Mesodermal cell (in vitro differentiated cells): ENCODE results near the gene NTN1. TPM values are rescaled to one million over a fixed set of nuclear protein-coding genes. Genes with fewer than 3 reads are reported as not detected.
"Not testable (repeated sequence)": the region's sequence is repeated elsewhere in the genome, so short reads cannot be mapped to it uniquely, and the experiment has no call there.

Experiments used
- H3K27ac ChIP-seq: 2 replicates; pipeline ENCODE4 v1.7.0; 2013; ENCODE audit warnings: mild to moderate bottlenecking, low read depth, low read length, moderate library complexity; ENCODE audit not compliant: severe bottlenecking
- H3K36me3 ChIP-seq: 2 replicates; pipeline ENCODE4 v1.7.1; 2013; ENCODE audit warnings: mild to moderate bottlenecking, low read length, moderate library complexity; ENCODE audit not compliant: control insufficient read depth, insufficient read depth
- H3K4me1 ChIP-seq: one replicate; pipeline ENCODE4 v1.7.1; 2013; ENCODE audit warnings: mild to moderate bottlenecking, low read length; ENCODE audit not compliant: insufficient read depth, control insufficient read depth, poor library complexity, severe bottlenecking
- H3K4me3 ChIP-seq: 2 replicates; pipeline ENCODE4 v1.7.0; 2013; ENCODE audit warnings: low read length, control low read depth, mild to moderate bottlenecking; ENCODE audit not compliant: insufficient read depth, poor library complexity, severe bottlenecking; ENCODE audit errors: extremely low read depth
- H3K9me3 ChIP-seq: 2 replicates; pipeline ENCODE4 v1.7.1; 2013; ENCODE audit warnings: mild to moderate bottlenecking, low read length, moderate library complexity; ENCODE audit not compliant: control insufficient read depth
- WGBS, 2 experiments: methylation state at CpG; one replicate each; pipeline ENCODE4 v1.1.5; 2013; ENCODE audit warnings: missing lambda C conversion rate in 2 of 2; ENCODE audit not compliant: insufficient coverage in 2 of 2; 5-methylcytosine and 5-hydroxymethylcytosine counted together
- polyA plus RNA-seq, 2 experiments: library from polyadenylated mRNA; stranded (reverse); fragments of 50-300 nt; gene quantifications; one replicate each; pipeline ENCODE4 v1.2.3, GENCODE V29; 2013

Gene NTN1
- 0.59 TPM for polyA plus RNA-seq (2013, experiment 1 of 2)
- polyA plus RNA-seq (2013, experiment 2 of 2): 0.30 TPM

DNA sequence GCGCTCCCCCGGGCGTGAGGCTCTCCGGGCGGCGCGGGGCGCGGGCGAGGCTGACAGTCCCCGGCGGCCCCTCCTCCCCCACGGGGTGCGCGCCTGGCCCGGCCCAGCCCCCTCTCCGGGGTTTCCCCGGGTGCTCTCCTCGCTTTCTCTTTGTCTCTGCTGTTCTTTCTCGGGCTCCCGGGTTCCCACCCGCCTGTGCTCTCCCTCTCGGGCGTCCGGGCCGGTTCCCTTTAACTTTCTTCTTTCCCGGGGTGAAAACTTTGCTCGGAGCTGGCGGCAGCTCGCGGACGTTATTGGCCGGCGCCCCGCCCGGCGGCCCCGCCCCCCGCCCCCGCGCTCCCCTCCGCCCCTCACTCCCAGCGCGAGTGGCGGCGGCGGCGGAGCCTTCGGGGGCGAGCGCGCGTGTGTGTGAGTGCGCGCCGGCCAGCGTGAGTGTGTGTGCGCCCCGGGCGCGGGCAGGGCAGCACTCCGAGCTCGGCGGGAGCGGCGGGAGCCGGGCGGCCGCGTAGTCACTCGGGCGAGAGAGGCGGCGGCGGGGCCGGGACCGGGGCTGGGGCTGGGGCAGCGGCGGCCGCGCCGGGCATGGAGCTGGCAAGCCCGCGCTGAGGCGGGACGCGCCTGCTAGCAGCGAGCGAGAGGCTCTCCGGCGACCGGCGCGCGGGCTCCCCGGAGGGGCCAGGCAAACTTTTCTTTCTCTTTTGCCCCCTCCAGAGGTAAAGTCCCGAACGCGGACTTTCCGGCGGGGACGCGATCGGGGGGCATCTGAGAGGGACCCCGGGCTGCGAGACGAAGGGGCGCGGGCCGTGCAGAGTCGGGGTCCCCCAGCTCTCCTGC lies at the start of gene NTN1:
TSS of gene NTN1 (plus strand) at position 353 of the 834 bp plus-strand sequence. CDS start 864 bp downstream, outside the sequence.
- no peak within 1 kb of the TSS for H3K27ac ChIP-seq
- peaks cover 4% of the 10 kb centered on the region for H3K4me1 ChIP-seq
- WGBS, 2 experiments: 0% methylated on average over 33 to 67 of the region's 111 CpGs
- no peaks in the 10 kb centered on the region for H3K9me3 ChIP-seq
- H3K4me3 ChIP-seq: peak within 1 kb of the TSS; percentile 49
- no peaks in the 10 kb centered on the region for H3K36me3 ChIP-seq

DNA sequence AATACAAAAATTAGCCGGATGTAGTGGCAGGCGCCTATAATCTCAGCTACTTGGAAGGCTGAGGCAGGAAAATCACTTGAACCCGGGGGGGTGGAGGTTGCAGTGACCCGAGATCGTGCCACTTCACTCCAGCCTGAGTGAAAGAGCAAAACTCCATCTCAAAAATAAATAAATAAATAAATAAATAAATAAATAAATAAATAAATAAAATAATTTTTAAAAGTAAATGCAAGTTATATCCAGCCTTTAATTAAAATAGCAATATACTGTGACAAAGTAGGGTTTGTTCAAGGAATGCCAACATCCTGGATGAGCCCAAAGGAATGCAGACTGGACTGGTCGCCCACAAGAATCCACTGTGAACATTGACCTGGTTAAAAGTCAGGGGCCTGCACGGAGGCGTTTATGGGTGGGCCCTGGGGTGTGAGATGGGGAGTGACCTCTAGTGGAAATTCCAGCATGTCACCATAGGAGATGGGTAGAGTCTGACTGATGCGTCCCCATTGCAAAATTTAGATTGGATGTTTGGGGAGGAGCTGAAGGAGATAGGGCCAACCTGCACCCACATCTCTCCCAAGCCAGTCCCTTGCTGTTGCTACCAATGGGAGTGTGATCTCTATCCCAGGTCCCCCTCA lies 46.1 kb upstream of the NTN1 start:
- Histone ChIP-seq H3K27ac (no peak overlapping the region), H3K9me3 (no peaks in the 10 kb centered on the region), H3K4me3 (no peak overlapping the region), H3K4me1 (no peaks in the 10 kb centered on the region), H3K36me3 (no peaks in the 10 kb centered on the region)
- WGBS, 2 experiments: 74 to 89% methylated on average over 2 to 6 of the region's 9 CpGs

DNA sequence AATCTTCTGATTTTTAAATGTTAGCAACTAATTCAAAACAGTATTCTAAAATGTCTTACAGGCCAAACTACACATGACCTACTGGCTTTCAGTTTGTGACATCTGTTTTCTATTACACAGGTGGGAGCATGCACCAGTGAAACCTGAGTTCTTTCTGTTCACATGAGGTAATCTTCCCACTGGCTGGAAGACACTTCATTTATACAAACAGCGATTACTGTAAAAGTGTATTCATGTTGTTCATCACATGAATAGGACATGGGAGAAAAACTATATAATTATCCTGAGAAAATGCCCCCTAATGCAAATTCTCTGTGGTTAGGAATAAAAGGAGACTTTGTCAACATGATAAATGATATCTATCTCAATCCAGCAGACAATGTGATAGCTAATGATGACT lies 44.7 kb upstream of the NTN1 start:
- no CpG with 5 or more reads among the region's 1 CpG for WGBS, 2 experiments
- Histone ChIP-seq H3K4me3 (no peak overlapping the region), H3K36me3 (no peaks in the 10 kb centered on the region), H3K9me3 (no peaks in the 10 kb centered on the region), H3K4me1 (no peaks in the 10 kb centered on the region), H3K27ac (no peak overlapping the region)

DNA sequence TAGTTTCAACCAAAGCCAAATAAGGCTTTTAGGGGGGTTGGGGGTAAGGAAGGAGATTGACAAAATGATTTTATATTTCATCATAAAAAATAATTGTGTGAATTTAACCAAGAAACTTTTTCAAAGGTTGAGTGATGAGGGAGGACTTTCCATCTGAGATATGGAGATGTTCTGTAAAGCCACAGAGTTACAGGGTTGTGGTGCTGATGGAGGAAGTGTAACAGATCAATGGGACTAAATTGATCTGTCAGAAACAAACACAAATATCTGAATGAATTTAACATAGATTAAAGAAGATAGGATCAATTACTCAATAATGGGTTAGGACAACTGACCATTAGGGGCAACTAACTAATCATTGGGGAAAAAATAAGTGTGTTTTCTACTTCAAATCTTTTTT lies 41.6 kb upstream of the NTN1 start:
- no peaks in the 10 kb centered on the region for H3K4me1 ChIP-seq
- H3K27ac ChIP-seq: no peak overlapping the region
- H3K9me3 ChIP-seq: no peaks in the 10 kb centered on the region

DNA sequence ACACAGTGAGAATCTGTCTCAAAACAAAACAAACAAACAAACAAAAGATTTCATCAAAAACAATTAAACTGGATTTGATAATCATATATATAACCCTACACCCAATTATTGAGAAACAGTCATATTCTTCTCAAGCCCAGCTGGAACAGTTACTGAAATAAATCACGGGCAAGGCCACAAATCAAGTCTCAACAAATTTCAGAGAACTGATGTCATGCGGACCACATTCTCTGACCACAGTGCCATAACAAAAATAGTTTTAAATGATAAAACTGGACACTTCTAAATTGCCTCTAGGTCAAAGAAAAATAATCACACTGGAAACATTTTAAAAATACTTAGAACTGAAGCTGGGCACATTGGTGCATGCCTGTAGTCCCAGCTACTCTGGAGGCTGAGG lies 39.9 kb upstream of the NTN1 start:
- no peaks in the 10 kb centered on the region for H3K4me1 ChIP-seq
- no peak overlapping the region for H3K27ac ChIP-seq
- H3K4me3 ChIP-seq: no peak overlapping the region
- 100% methylated on average over 1 of the region's 2 CpGs; no CpG with 5 or more reads in 1 of the 2 experiments for WGBS, 2 experiments
- no peaks in the 10 kb centered on the region for H3K36me3 ChIP-seq
- no peaks in the 10 kb centered on the region for H3K9me3 ChIP-seq

More for the DNA sequence above, 41.6 kb upstream of the NTN1 start:
- Histone ChIP-seq H3K4me3 (no peak overlapping the region), H3K36me3 (no peaks in the 10 kb centered on the region)

DNA sequence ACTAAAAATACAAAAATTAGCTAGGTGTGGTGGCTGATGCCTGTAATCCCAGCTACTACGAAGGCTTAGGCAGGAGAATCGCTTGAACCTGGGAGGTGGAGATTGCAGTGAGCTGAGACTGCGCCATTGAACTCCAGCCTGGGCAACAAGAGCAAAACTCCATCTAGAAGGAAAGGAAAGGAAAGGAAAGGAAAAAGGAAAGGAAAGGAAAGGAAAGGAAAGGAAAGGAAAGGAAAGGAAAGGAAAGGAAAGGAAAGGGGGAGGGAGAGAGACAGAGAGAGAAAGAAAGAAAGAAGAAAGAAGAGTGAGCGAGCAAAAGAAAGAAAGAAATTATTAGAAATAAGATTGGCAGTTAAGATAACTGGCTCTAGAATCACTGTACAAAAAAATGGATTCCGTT lies 37.1 kb upstream of the NTN1 start:
- H3K27ac ChIP-seq, H3K4me1 ChIP-seq, H3K4me3 ChIP-seq, H3K36me3 ChIP-seq, H3K9me3 ChIP-seq: not testable (repeated sequence)
- 61 to 94% methylated on average over 3 to 4 of the region's 5 CpGs for WGBS, 2 experiments

DNA sequence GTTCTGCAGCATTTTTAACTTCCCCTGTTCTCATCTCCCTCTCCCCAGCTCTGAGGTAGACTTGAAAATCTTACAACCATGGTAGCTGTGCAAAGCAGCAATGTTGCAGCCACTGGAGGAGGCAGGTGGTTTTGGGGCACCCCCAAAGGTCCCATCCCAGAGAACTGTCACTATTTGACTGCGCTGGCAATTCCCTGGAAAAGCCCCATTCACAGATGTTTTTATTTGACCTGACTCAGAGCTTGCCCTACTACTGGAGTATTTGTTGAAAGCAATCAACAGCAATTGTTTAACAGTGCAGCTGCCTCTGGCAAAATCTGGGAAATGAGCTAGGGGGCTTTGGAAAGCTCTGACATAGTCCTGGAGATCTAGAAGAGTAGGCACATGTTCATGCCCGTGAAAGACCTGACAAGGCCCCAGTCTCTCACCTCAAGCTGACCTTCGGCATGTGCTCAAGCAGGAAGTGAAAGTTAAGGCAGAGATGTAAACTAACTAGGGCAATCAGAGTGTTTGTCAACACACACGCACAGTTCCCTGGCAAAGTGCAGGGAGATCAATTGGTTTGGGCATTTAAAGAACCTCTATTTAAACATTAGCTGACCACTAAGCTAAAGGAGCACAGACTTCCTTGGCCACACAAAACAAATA lies 36.1 kb upstream of the NTN1 start:
- no peaks in the 10 kb centered on the region for H3K4me1 ChIP-seq
- WGBS, 2 experiments: 79 to 85% methylated on average over 2 to 4 of the region's 4 CpGs
- H3K36me3 ChIP-seq: no peaks in the 10 kb centered on the region
- H3K27ac ChIP-seq: no peak overlapping the region
- H3K4me3 ChIP-seq: no peak overlapping the region
- peaks cover 6% of the 10 kb centered on the region for H3K9me3 ChIP-seq

DNA sequence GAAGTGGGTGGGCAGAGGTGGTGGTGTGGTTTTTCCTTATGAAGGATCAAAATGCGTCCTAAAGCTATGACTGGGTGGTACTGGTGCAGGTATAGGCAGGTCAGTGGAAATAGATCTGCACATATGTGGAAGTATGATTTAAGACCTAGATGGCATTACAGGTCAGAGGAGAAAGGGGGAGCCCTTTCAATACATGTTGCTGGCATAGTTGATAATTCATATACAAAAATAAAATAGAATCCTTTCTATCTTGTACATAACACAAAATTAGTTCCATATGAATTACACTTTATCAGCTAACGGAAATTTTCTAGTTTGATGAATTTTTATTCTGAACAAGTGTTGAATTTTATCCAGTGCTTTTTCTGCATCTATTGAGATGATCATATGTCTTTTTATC lies 35.0 kb upstream of the NTN1 start:
- H3K4me3 ChIP-seq: no peak overlapping the region
- H3K4me1 ChIP-seq: no peaks in the 10 kb centered on the region
- H3K9me3 ChIP-seq: peaks cover 6% of the 10 kb centered on the region
- no peak overlapping the region for H3K27ac ChIP-seq
- no peaks in the 10 kb centered on the region for H3K36me3 ChIP-seq
- 94 to 100% methylated on average over 1 of the region's 2 CpGs for WGBS, 2 experiments

DNA sequence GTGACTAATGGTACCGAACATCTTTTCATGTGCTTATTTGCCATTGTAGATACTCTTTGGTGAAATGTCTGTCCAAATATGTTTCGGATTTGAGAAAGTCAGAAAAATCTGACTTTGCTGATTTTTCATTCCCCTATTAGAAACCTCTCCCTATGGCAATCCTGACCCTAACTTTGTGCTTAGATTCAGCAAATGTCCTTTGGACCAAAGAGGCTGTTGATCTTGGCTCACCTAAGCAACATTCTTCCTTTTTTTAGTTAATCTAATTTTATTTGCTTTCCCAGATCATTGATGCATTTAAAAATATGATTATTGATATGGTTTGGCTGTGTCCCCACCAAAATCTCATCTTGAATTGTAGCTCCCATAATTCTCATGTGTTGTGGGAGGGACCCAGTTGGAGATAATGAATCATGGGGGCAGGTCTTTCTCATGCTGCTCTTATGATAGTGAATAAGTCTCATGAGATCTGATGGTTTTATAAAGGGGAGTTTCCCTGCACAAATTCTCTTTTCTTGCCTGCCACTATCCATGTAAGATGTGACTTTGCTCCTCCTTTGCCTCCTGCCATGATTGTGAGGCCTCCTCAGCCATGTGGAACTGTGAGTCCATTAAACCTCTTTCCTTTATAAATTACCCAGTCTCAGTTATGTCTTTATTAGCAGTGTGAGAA lies 32.9 kb upstream of the NTN1 start:
- not testable (repeated sequence) for H3K36me3 ChIP-seq, H3K4me3 ChIP-seq, H3K9me3 ChIP-seq, H3K4me1 ChIP-seq, H3K27ac ChIP-seq
- WGBS, 2 experiments: 86 to 100% methylated on average over 1 of the region's 2 CpGs

DNA sequence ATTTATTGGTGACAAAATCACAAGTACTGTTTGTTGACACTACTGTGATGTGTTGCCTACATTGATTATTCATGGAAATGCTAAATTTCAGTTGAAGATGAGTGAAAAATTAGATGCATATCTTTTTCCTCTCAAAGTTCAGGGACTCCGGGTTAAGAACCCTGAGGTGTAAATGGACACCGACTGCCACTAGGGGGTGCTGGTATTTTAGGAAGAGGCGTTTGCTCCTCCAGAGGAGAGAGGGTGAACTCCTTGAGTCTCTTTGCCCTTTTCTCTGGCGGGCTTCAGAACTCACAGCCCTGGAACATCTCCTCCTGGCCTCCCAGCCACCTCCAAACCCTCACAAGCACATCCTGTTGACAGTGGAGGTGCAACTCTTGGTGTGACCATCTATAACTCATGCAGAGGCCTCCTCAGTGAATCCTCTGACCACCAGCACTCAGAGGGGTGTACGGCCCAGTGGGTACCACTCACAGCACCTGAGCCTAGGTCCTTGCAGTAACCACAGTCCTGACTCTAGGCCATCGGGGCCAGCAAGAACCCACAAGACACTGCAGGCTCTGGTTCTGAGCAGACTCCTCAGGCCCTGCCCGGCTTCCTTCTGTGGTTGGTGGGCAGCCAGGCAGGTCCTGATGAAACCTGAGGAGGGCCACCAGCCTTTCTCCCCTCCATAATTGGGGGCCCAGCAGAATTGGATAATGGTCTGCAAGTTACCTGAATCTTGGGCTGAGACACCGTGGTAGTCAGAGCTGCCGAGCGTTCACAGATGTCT lies 29.6 kb upstream of the NTN1 start:
- peaks cover 6% of the 10 kb centered on the region for H3K9me3 ChIP-seq
- 67 to 79% methylated on average over 4 to 6 of the region's 10 CpGs for WGBS, 2 experiments

More for the DNA sequence above, 29.6 kb upstream of the NTN1 start:
- no peak overlapping the region for H3K4me3 ChIP-seq
- no peak overlapping the region for H3K27ac ChIP-seq
- no peaks in the 10 kb centered on the region for H3K36me3 ChIP-seq
- no peaks in the 10 kb centered on the region for H3K4me1 ChIP-seq
